Tibial nerve (tissue), 4 donors: ENCODE data around the gene XCR1.

Experiments
- EP300 ChIP-seq, 2 donors: sonication (generic); formaldehyde crosslinking; IDR thresholded peaks; one replicate each; pipeline ENCODE4 v1.6.1; 2017; ENCODE audit warnings: antibody characterized with exemption in 2 of 2, mild to moderate bottlenecking in 1 of 2
- POLR2A ChIP-seq, 2 donors: fragments of 450-650 bp; IDR thresholded peaks; one replicate each; pipeline ENCODE4 v1.6.1; 2017; ENCODE audit warnings: antibody characterized with exemption in 2 of 2, mild to moderate bottlenecking in 2 of 2, moderate library complexity in 2 of 2
- TF ChIP-seq, protein P1 (sequence below), 5 experiments: fragments of 200-600 bp in 3 of 5; fragments of 450-650 bp in 2 of 5; sonication (generic) in 3 of 5; IDR thresholded peaks; one replicate each; pipeline ENCODE4 v1.5.1; 2016 to 2019; ENCODE audit warnings: antibody characterized with exemption in 5 of 5, mild to moderate bottlenecking in 3 of 5, moderate library complexity in 2 of 5

DNA sequence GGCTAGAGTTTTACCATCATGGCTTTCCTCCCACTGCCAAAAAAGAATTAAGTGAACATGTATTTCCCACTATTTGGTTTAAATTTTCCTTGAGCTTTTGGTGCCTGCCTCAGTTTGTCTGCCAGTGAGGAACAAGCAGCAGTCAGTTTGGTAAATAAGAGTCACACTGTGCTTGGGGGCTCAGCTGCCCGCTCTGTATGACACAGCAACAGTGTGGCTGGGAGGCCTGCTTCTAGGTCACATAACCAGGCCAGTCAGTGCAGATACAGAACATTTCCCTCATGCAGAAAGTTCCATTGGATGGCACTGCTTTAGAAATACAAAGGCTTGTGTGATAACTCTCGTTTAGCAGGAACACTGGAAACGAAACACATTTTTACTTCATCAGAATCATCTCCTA, 57.3 kb downstream of the XCR1 start:
- TF ChIP-seq, protein P1, sequence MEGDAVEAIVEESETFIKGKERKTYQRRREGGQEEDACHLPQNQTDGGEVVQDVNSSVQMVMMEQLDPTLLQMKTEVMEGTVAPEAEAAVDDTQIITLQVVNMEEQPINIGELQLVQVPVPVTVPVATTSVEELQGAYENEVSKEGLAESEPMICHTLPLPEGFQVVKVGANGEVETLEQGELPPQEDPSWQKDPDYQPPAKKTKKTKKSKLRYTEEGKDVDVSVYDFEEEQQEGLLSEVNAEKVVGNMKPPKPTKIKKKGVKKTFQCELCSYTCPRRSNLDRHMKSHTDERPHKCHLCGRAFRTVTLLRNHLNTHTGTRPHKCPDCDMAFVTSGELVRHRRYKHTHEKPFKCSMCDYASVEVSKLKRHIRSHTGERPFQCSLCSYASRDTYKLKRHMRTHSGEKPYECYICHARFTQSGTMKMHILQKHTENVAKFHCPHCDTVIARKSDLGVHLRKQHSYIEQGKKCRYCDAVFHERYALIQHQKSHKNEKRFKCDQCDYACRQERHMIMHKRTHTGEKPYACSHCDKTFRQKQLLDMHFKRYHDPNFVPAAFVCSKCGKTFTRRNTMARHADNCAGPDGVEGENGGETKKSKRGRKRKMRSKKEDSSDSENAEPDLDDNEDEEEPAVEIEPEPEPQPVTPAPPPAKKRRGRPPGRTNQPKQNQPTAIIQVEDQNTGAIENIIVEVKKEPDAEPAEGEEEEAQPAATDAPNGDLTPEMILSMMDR (IDR thresholded peaks at IDR 0.05): no peak
- TF ChIP-seq EP300 (IDR thresholded peaks at IDR 0.05) (no peak), POLR2A (IDR thresholded peaks at IDR 0.05) (no peak)
